ENCODE data around the gene HVCN1.

The HVCN1 gene

DNA sequence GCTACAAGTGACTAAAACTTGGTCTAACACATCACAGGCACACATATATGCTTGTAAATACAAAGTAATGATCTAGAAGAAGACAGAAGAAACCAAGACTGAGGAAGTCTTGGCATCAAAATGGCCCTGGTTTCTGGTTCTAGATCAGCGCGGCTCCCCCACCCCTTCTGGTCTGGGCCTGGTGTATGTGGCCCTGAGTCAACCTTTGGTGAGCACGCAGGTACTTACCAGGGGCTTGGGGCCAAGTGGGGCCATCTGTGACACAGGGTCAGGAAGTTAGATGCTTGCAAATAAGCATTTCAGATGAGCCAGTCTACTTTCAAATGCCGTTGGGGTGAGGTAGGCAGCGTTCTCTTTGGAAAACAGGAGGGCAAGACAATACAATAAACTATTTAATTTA is 13.2 kb upstream of the HVCN1 start:
- no peak for TF ChIP-seq EZH2phosphoT487 (IDR thresholded peaks at IDR 0.05; ENCODE audit: low read depth)
- TF ChIP-seq, protein P1, sequence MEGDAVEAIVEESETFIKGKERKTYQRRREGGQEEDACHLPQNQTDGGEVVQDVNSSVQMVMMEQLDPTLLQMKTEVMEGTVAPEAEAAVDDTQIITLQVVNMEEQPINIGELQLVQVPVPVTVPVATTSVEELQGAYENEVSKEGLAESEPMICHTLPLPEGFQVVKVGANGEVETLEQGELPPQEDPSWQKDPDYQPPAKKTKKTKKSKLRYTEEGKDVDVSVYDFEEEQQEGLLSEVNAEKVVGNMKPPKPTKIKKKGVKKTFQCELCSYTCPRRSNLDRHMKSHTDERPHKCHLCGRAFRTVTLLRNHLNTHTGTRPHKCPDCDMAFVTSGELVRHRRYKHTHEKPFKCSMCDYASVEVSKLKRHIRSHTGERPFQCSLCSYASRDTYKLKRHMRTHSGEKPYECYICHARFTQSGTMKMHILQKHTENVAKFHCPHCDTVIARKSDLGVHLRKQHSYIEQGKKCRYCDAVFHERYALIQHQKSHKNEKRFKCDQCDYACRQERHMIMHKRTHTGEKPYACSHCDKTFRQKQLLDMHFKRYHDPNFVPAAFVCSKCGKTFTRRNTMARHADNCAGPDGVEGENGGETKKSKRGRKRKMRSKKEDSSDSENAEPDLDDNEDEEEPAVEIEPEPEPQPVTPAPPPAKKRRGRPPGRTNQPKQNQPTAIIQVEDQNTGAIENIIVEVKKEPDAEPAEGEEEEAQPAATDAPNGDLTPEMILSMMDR (IDR thresholded peaks at IDR 0.05; ENCODE audit: low read depth, low read length) = no peak
- no peaks in the 10 kb centered on the region for H3K27me3 ChIP-seq (ENCODE audit: low read depth, low read length)

DNA sequence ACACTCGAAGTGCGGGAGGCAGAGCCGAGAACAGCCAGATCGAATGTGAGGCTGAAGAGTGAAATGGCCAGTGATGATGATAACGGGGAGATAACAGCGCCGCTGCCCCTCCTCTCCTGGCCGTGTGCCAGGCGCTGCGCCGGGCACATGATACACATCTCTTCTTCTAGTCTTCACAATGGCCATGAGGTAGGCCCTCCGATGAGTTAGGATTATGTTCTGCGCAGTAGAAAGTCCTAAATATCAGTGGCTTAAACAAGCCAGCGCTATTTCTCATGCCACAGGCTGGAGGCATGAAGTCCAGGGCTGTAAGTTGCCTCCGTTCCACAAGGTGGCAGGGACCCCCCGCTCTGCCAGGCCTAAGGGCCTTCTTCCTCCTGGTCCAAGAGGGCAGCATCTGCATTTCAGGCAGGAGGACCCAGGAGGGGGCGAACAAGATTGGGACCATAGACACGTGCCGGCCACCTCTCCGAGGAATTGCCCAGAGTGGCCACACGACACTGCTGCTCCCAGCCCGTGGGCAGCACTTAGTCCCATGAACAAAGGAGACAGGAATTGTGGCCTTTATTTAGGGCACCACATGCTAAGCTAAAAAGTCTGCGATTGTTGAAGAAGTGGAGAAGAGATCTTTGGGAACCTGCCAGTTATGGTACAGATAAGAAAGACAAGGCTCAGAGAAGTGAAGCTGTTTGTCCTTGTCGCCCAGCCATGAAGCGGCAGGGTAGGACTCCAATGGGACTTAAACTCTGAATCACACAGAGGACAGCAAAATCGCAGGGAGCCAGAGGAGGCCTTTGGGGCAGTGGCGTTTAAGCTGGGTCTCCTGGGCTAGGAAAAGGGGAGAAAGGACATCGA is 10.9 kb upstream of the HVCN1 start:
- Histone ChIP-seq H3K4me2 (ENCODE audit: low read length) (no peak overlapping the region), H4K20me1 (ENCODE audit: insufficient read depth, low read length) (no peaks in the 10 kb centered on the region)

More for the DNA sequence above, 13.2 kb upstream of the HVCN1 start:
- Histone ChIP-seq H3K9ac (ENCODE audit: low read length) (no peak overlapping the region), H2AFZ (ENCODE audit: low read depth, low read length) (no peak overlapping the region), H3K4me2 (ENCODE audit: low read length) (no peak overlapping the region), H3K27ac (ENCODE audit: low read length) (no peak overlapping the region), H3K9me3 (ENCODE audit: insufficient read depth, low read length) (no peaks in the 10 kb centered on the region), H3K36me3 (replicated peaks; ENCODE audit: low read depth, low read length) (no peaks in the 10 kb centered on the region), H4K20me1 (ENCODE audit: insufficient read depth, low read length) (no peaks in the 10 kb centered on the region), H3K4me3 (ENCODE audit: low read length) (no peak overlapping the region), H3K79me2 (ENCODE audit: low read length) (no peaks in the 10 kb centered on the region), H3K4me1 (ENCODE audit: low read length) (peaks cover 13% of the 10 kb centered on the region)

DNA sequence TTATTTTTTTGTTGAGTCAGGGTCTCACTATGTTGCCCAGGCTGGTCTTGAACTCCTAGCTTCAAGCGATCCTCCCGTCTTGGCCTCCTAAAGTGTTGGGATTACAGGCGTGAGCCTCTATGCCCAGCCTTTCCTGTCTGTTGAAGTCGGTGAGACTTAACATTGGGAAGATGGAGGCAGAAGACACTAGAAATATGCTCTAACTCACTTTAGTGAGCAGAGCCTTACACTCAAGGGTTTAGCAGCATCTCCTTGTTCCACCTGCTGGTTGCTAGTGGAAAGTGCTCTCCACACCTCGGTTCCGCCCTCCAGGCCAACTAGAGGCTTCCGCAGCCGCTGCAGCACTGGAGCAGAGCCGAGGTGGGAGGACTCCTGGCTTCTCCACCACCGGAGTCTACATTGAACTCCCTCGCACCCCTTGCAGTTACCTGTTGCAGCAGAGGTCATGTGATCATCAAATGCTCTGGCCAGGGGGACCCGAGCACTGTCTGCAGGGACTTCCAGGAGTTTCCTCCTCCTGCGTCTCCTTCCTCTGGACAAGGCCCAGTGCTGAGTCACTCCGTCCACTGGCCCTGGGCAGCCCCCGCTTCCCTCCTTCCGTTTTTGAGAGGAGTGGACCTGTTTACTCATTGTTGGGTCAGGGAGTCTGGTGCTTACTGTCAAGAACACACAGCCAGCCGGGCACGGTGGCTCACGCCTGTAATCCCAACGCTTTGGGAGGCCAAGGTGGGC is 9.4 kb upstream of the HVCN1 start:
- H2AFZ ChIP-seq (ENCODE audit: low read depth, low read length) = peak overlapping the region; percentile 99
- no peaks in the 10 kb centered on the region for H3K36me3 ChIP-seq (replicated peaks; ENCODE audit: low read depth, low read length)
- H3K4me3 ChIP-seq (ENCODE audit: low read length) = peak overlapping the region; percentile 58
- H3K27ac ChIP-seq (ENCODE audit: low read length) = no peak overlapping the region; the same call in 1 of the 2 replicates
- H3K4me1 ChIP-seq (ENCODE audit: low read length) = peaks cover 23% of the 10 kb centered on the region
- peak overlapping the region; percentile 58; the same call in 1 of the 2 replicates for H3K9ac ChIP-seq (ENCODE audit: low read length)
- TF ChIP-seq EZH2phosphoT487 (IDR thresholded peaks at IDR 0.05; ENCODE audit: low read depth) = no peak
- TF ChIP-seq, protein P1 (IDR thresholded peaks at IDR 0.05; ENCODE audit: low read depth, low read length) = peak; percentile 85
- H3K4me2 ChIP-seq (ENCODE audit: low read length) = peak overlapping the region; percentile 75
- H3K27me3 ChIP-seq (ENCODE audit: low read depth, low read length) = no peaks in the 10 kb centered on the region
- H3K9me3 ChIP-seq (ENCODE audit: insufficient read depth, low read length) = no peaks in the 10 kb centered on the region
- H4K20me1 ChIP-seq (ENCODE audit: insufficient read depth, low read length) = no peaks in the 10 kb centered on the region
- H3K79me2 ChIP-seq (ENCODE audit: low read length) = no peaks in the 10 kb centered on the region

More for the DNA sequence above, 10.9 kb upstream of the HVCN1 start:
- Histone ChIP-seq H2AFZ (ENCODE audit: low read depth, low read length) (no peak overlapping the region), H3K36me3 (replicated peaks; ENCODE audit: low read depth, low read length) (no peaks in the 10 kb centered on the region), H3K27ac (ENCODE audit: low read length) (no peak overlapping the region), H3K27me3 (ENCODE audit: low read depth, low read length) (no peaks in the 10 kb centered on the region), H3K79me2 (ENCODE audit: low read length) (no peaks in the 10 kb centered on the region), H3K4me1 (ENCODE audit: low read length) (peaks cover 15% of the 10 kb centered on the region), H3K9ac (ENCODE audit: low read length) (no peak overlapping the region), H3K9me3 (ENCODE audit: insufficient read depth, low read length) (no peaks in the 10 kb centered on the region), H3K4me3 (ENCODE audit: low read length) (no peak overlapping the region)
- TF ChIP-seq, protein P1 (IDR thresholded peaks at IDR 0.05; ENCODE audit: low read depth, low read length) = peak; percentile 41
- no peak for TF ChIP-seq EZH2phosphoT487 (IDR thresholded peaks at IDR 0.05; ENCODE audit: low read depth)

DNA sequence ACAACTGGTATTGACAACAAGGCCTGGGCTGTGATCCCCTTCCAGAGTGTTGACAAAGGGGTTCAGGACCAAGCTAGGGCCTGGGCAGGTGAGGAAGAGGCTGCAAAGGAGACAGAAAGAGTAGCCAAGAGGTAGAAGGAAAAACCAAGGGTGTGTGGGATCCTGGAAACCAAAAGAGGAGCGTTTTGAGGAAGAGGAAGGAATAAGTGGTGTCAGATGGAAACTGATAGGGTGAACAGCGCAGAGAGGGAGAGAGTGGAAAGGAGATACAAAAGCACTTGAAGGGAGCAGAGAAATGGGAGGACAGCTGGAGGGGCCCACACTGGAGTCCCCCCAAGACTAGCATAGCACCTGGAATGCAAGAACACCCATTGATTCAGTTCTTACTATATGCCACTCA is 8.3 kb upstream of the HVCN1 start:
- no peak overlapping the region for H3K4me3 ChIP-seq (ENCODE audit: low read length)
- H4K20me1 ChIP-seq (ENCODE audit: insufficient read depth, low read length) = no peaks in the 10 kb centered on the region
- TF ChIP-seq, protein P1 (IDR thresholded peaks at IDR 0.05; ENCODE audit: low read depth, low read length) = no peak
- H3K79me2 ChIP-seq (ENCODE audit: low read length) = no peaks in the 10 kb centered on the region
- H3K36me3 ChIP-seq (replicated peaks; ENCODE audit: low read depth, low read length) = no peaks in the 10 kb centered on the region
- no peak overlapping the region for H3K4me2 ChIP-seq (ENCODE audit: low read length)
- no peak overlapping the region for H2AFZ ChIP-seq (ENCODE audit: low read depth, low read length)
- peaks cover 23% of the 10 kb centered on the region for H3K4me1 ChIP-seq (ENCODE audit: low read length)
- H3K9ac ChIP-seq (ENCODE audit: low read length) = no peak overlapping the region
- no peaks in the 10 kb centered on the region for H3K27me3 ChIP-seq (ENCODE audit: low read depth, low read length)
- H3K9me3 ChIP-seq (ENCODE audit: insufficient read depth, low read length) = no peaks in the 10 kb centered on the region
- H3K27ac ChIP-seq (ENCODE audit: low read length) = no peak overlapping the region

Data from OCI-LY3 (cell line).